Stimulated activated CD4-positive, alpha-beta T cell treated with anti-CD3 and anti-CD28 coated beads, Interleukin-12 subunit alpha, Interleukin-12 subunit beta, amount 100 ng/mL, for 48 hours (primary cell): ENCODE results near the gene COX5B.
"Not testable (repeated sequence)": the region's sequence is repeated elsewhere in the genome, so short reads cannot be mapped to it uniquely, and the experiment has no call there.

ENCODE experiments used
- DNase-seq, 3 donors: peaks; one replicate each; pipeline ENCODE4 v3.0.0-alpha.2; 2020; ENCODE audit warnings: low read depth in 2 of 3, low spot score in 1 of 3

COX5B gene

GRCh38 chr2:97672606-97673140 is 26.8 kb downstream of the COX5B start:
- DNase-seq, result not testable (repeated sequence)

- peak in 1 of 3 donors; percentile 13 for DNase-seq
Measured at GRCh38 chr2:97673182-97673914, 27.5 kb downstream of the COX5B start.

- peak; percentile 13 to 34 (median 24) for DNase-seq
Measured at GRCh38 chr2:97673915-97674283, 28.0 kb downstream of the COX5B start.

- DNase-seq, result no peak
Measured at GRCh38 chr2:97675430-97676113, 29.7 kb downstream of the COX5B start.

- DNase-seq, result no peak
Measured at GRCh38 chr2:97676620-97677019, 30.8 kb downstream of the COX5B start.

GRCh38 chr2:97677480-97677879 is 31.6 kb downstream of the COX5B start:
- DNase-seq, result no peak

- no peak for DNase-seq
Measured at GRCh38 chr2:97678298-97678697, 32.4 kb downstream of the COX5B start.

- not testable (repeated sequence) for DNase-seq
Measured at GRCh38 chr2:97687235-97687634, 41.4 kb downstream of the COX5B start.

- DNase-seq, result no peak
Measured at GRCh38 chr2:97688062-97688827, 42.4 kb downstream of the COX5B start.

GRCh38 chr2:97691166-97691565 is 45.3 kb downstream of the COX5B start:
- no peak for DNase-seq

- no peak for DNase-seq
Measured at GRCh38 chr2:97693476-97693875, 47.6 kb downstream of the COX5B start.

- DNase-seq, result no peak
Measured at GRCh38 chr2:97695744-97696143, 49.9 kb downstream of the COX5B start.

- peak; percentile 84 to 97 (median 89) for DNase-seq
Measured at GRCh38 chr2:97697252-97698235, 51.7 kb downstream of the COX5B start.
